HG03558 (cell line): ENCODE results near the gene PTPN3.
"Not testable (repeated sequence)": the region's sequence is repeated elsewhere in the genome, so short reads cannot be mapped to it uniquely, and the experiment has no call there.

Experiments used
- ATAC-seq: cut with Tn5 transposase; IDR thresholded peaks from one replicate; pipeline ENCODE4 v1.9.1; 2021; ENCODE audit warnings: moderate number of reproducible peaks; ENCODE audit not compliant: unreplicated experiment; ENCODE audit errors: extremely low read depth

The PTPN3 gene

DNA sequence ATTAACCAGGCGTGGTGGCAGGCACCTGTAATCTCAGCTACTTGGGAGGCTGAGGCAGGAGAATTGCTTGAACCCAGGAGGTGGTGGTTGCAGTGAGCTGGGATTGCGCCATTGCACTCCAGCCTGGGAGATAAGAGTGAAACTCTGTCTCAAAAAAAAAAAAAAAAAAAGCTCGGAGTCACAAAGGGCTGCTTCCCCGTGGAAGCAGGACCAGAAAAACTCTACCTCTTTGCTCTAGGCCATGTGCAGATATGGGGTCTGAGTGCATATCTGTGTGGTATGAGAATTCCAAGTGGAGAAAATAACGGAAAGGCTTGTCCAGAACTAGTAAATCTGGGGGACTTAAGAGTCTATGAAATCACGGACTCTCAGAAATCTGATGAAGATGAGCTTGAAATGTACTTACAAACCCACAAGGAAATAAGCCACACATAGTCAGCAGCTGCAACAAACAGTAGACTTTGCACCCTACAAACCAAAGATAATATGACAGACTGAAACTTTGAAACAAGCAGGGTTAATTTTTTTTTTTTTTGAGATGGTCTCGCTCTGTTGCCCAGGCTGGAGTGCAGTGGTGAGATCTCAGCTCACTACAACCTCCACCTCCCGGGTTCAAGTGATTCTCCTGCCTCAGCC, 139.0 kb downstream of the PTPN3 start:
- not testable (repeated sequence) for ATAC-seq

DNA sequence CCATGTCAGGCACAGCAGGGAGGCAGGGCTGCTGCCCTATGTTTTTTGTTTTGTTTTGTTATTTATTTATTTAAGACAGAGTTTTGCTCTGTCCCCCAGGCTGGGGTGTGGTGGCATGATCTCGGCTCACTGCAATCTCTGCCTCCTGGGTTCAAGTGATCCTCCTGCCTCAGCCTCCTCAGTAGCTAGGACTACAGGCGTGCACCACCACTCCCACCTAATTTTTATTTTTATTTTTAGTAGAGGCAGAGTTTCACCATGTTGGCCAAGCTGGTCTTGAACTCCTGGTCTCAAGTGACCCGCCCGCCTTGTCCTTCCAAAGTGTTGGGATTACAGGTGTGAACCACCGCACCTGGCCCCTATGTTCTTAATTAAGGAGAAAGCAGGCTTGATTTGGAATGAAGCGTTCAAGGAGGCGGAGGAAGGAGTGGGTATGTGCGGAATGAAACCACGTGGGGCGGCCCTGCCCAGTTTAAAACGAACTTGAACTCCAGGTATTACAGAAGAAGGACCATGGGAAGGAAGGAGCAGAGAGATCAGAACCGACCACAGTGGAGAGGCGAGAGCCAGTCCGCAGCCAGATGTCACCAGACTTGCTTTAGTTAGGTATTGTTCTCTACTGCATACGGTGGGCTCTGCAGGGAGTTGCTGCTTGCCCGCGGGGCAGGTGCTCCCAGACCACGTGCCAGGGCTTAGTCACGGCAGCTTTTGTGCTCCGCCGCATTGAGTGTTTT, 142.4 kb downstream of the PTPN3 start:
- ATAC-seq = no peak

DNA sequence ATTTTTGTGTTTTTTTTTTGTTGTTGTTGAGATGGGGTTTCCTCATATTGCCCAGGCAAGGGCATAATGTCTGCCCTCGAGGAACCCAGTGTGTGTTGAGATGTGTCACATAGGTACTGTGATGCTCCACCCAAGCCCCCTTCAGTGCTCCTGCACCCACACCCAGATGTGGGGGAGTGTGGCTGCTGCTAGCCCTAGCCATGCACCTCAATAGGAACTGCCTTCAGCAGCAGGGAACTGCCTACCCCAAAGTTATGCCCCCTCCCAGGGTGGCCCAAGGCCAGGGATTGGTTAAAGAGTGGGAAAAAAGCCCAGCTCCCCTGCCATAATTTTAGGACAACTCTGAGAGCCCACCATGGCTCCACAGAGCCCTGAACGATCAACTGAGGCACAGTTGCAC, 143.9 kb downstream of the PTPN3 start:
- no peak for ATAC-seq

DNA sequence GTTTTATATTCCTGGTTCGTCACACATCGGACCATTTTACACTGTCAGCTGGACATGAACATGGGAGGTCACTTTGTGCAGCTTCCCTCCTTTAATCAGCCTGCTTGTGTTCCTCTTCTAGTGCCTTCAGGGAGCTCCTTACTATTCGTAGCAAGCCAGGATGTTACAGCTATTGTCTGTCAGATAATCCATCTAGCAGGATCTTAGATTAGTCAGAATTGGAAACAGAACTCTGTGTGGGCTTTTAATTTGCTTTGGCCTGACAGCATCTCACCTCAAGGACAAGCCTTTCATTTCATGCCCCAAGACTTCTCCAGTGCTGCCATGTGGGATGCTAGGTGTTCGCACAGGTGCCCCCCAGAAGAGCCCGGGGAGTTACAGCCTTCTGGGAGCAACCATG, 147.1 kb downstream of the PTPN3 start:
- ATAC-seq = no peak

DNA sequence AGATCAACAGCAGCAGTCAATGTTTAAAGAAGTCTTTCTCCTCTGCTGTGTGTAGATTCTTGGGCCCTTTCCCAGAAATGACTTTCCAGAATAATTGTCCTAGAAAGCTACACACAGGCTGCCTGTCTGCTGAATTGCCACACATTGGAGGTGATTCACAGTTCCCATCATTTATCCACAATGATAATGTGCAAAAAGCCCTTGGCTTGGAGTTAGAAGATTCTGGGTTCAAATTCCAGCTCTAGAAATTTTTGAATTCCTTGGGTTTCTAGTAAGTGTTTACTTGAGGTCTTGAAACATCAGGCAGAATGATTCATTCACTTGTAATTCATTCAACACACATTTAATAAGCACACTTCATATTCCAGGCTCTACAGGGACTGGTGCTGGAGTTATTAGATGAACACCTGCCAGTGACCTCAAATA, 148.7 kb downstream of the PTPN3 start:
- ATAC-seq = no peak

DNA sequence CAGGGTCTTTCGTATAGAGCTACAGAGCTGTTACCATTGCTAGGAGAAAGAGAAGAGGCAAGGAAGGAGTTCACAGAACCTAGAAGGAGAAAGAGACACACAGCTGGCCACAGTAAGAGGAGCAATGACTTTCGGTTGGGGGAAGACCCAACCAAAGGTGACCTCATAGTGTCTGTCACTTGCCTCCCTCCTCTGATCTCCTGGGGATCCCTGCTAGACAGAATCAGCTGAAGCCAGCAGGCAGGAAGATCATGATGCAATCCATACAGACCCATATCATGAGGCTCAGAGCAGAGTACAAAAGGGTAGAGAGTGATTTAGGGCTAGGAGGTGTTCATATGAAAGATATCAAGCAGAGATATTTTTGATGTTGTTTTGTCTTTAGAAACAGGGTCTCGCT, 151.2 kb downstream of the PTPN3 start:
- no peak for ATAC-seq

DNA sequence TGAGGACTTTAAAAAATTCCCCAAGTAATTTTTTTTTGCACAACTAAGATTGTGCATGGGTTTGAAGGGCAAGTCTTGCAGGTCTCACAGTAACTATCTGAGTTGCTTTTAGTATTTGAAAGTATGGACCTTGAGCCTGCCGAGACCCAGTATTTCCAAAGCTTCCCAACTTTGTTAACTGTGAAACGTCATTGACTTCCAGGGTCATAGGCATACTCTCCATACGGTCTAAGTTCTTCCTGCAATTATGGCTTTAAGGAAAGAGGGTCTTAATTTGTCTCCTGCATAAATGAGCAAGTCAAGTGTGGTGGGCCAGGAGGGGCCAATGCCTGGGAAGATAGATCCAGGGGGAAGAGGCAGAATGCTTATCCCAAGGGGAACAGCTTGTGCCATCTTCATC, 153.2 kb downstream of the PTPN3 start:
- ATAC-seq = no peak

DNA sequence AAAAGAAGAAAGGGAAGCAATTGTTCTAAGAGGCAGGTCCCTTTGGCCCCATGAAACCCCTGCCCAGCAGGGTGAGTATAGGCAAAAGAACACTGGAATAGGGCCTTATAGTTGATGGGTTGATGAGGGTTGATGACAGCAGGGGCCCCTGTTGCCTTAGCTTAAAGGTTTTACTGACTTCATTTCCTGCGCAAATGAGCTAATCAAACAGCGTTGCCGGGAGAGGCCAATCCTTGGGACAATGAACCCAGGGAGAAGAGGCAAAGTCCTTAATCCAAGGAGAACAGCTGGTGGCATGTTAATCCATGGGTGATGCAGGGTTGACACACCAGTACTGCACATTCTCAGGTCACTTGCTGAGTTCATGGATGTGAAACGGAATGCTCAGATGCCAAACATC, 155.2 kb downstream of the PTPN3 start:
- ATAC-seq = no peak

DNA sequence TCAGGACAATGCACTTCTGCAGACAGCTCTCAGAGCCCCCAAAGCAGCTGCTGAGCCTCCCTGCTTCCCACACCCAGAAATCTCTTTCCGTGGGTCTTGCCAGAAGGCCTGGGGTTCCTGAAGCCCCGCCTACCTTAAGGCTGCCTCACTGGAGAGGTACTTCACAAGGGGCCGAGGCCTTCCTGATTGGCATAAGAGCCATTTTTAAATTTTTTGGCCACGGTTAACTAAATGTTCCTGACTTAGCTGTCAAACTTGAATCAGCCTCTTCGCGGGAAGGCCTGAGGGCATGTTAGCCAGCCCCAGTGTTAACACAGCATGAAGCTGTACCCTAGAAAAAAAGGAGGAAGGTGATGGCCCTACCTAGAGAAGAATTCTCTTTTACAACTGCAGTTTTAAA, 156.5 kb downstream of the PTPN3 start:
- no peak for ATAC-seq

DNA sequence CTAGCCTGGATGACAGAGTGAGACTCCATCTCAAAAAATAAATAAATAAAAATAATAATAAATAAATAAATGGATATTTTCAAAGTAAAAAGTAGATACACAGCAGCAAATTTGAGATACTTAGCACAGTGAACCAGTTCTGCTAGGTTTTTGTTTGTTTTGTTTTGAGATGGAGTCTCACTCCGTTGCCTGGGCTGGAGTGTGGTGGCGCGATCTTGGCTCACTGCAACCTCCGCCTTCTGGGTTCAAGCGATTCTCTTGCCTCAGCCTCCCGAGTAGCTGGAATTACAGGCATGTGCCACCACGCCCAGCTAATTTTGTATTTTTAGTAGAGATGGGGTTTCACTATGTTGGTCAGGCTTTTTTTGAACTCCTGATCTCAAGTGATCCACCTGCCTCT, 157.1 kb downstream of the PTPN3 start:
- not testable (repeated sequence) for ATAC-seq

DNA sequence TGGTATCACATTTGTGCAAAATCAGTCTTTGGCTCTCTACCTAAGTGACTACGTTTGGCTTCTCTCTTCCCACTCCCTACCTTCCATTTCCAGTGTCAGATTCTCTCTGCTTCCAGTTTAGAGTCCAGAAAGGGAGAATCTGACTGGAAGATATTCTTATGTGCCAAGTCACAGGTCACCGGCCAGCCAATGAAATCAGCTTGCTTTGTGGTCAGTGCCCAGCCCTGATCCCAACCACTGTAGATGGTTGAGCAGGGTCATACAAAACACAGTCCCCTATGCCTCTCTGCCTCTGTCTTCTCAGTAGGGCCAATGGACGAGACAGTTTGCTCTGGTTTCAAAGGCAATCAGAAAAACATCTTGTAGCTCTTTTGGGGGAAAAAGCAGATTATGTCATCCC, 161.7 kb downstream of the PTPN3 start:
- no peak for ATAC-seq

DNA sequence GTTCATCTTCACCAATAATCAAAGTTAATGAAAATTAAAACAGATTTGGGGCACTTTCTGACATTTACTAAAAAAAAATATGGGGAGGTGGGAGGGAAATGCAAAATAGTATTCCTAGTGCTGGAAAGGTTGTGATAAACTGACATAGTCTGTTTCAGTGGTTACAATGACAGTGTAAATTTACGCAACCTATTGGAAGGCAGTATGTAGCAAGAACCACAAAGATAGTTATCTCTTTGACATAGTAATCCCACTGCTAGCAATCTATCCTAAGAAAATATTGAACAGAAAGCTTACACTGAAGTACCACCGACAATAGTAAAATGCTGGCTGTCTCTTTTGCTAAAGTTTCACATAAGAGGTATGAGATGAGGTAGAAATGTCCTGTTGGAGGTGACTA, 162.2 kb downstream of the PTPN3 start:
- no peak for ATAC-seq

DNA sequence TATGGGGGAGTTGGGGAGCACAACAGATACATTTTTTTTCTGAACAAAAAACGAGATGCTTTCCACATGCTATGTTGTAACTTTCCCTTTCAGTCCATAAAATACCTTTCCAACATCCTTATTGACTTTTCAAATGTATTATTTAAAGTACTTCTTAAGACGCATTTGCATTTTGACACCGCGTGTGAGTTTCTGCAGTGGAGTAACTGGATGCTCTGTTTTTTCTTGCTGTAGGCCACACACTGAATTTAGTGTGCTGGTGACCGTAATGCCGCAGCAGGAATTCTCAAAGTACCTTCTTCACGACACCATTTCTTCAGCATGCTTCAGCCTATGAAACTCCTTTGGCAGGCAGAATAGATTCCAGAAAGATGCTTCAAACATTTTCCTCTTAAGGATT, 163.0 kb downstream of the PTPN3 start:
- ATAC-seq = no peak

DNA sequence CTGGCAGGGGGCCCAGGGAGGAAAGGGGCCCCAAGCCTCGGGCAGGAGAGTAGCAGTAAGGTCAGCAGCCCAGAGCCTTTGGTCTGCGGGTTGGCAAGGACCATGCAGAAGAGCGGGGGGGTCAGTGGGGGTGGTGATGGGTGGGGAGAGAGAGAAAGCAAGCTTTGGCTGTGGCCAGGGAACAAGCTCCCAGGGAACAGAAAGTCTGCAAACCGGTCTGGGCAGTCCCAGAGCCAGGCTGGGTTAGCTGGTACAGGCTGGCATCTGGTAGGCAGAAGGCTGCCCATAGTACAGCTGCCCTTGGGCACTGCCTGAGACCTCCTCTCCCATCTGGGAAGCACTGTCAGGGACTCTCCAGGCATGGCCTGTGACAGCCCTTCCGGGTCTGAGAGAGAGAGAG, 166.8 kb downstream of the PTPN3 start:
- ATAC-seq = no peak

DNA sequence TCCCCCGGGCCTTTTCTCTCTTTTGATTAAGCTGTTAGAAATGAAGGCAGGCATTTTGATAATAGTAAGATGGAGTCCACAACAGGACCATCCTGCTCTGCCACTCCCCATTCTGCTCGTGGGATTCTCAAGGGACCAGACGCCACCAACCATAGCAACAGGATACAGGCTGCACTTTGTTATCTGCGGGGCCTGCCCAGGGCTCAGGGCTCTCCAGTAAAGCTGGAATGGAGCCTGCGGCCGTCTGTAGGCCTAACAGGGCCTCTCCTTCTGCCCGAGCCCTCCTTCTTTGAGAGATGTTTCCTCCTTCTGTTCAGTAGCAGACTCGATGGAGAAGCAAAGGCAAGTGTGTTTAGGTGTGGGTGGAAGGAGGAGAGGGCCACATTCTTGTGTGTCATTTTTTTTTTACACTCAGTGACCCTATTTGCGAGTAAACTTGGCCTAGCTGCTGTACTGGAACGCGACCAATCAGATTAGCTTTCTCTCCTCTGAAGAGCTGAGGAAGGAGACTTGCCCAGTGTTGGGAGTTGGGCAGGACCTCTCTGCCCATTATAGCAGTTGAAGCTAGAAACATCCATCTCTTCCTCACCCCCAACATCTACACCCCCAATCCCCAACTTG, 168.4 kb downstream of the PTPN3 start:
- no peak for ATAC-seq

DNA sequence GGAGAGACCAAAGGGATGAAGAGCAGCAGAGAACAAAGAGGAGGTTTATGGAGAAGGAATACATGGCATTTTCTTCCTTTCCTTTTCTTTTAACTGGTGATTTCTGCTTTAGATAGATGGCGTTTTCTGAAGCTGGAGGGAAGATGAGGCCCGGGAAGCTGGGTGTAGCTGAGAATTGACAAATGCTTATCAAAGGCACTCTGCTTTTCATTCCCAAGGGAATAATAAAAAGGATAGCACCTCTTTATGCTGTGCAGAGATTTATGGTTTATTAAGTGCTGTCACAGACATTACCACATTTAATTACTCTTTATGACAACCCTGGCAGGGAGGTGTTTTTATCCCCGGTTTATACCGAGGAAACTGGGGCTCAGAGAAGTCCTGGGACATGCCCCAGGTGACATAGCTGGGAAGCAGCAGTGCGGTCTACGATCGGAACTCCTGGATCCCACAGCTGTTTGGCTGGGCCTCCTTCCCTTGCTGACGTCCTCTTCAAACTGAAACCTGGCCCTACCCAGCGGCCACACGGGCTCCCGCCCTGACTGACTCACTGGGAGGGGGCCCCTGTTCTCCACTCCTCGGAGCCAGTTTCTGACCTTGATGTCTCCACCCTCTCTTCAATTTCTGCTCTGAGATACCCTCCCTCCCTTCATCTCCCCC, 169.0 kb downstream of the PTPN3 start:
- no peak for ATAC-seq
